GM18907 (cell line): ENCODE data around the gene ZNF141.
A peak's percentile ranks its signal among the peaks of the same experiment; 100 is the strongest.
"Not testable (repeated sequence)": the region's sequence is repeated elsewhere in the genome, so short reads cannot be mapped to it uniquely, and the experiment has no call there.

Experiments used
- ATAC-seq: cut with Tn5 transposase; IDR thresholded peaks from one replicate; pipeline ENCODE4 v1.9.1; 2021; ENCODE audit warnings: mild to moderate bottlenecking, moderate library complexity; ENCODE audit not compliant: unreplicated experiment

Gene ZNF141

GRCh38 chr4:337143-337931, at the start of gene ZNF141:
Gene ZNF141 (plus strand): TSS chr4:337814. CDS start chr4:337984, 170 bp downstream.
- peak; percentile 97 for ATAC-seq

DNA sequence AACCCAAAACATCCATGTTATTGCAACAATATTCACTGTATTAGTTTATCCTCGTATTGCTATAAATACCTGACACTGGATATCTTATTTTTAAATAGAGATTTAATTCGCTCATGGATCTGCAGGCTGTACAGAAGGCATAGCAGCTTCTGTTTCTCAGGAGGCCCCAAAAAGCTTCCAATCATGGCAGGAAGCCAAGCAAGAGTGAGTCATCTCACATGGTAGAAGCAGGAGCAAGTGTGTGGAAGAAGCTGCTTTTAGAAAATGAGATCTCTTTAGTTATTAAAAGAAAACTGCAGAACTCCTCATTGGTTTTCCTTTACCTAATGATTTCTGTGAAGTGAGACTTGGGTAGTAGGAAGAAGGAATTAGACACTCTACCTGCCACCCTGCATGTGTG, 48.7 kb upstream of the ZNF141 start:
- no peak for ATAC-seq

GRCh38 chr4:294732-295131, 42.9 kb upstream of the ZNF141 start:
- no peak for ATAC-seq

DNA sequence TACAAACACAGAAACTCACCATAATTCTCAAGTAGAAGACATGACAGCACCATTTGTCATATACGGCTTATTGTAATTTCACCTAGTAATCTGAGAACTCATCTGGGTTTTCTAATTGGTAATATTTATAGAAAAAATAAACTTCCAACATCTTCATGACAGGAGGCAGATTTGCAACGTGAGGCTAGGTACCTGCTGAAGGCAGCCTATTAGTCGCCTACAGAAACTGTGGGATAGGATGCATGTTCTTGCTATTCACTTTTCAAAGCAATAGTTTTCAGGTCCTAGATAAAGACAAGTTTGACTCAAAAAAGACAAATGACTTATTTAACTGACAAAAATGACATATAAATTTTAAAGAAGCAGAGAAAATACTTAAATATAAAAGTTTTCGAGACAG, 35.2 kb upstream of the ZNF141 start:
- no peak for ATAC-seq

- ATAC-seq, result not testable (repeated sequence)
These were observed 33.1 kb upstream of the ZNF141 start for GRCh38 chr4:304516-304915.

- no peak for ATAC-seq
These were observed 32.5 kb upstream of the ZNF141 start, which contains the start of gene ZNF732 for GRCh38 chr4:304969-305680. Gene ZNF732 (minus strand): TSS chr4:305474. CDS start chr4:305310, 164 bp downstream.

DNA sequence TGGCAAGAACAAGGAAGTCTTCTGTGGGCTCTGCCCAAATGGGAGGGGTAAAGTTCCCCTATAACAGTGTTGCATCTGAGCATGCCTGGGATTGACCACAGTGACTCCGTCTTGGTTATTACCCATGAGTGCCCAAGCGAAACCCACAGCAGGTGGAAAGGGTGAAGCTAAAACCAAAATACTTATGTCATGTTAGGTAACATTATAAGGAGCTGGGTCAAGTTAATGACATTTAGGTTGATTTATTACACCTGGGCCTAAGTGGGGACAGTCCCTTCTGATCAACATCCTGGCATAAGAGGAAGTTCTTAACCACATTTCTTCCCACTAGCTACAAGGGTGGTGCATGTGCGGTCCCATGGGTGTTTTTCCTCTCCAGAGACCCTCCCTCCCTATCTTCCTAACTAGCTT, 31.1 kb upstream of the ZNF141 start:
- ATAC-seq, result peak; percentile 82

GRCh38 chr4:309807-310206, 27.8 kb upstream of the ZNF141 start:
- ATAC-seq, result no peak

DNA sequence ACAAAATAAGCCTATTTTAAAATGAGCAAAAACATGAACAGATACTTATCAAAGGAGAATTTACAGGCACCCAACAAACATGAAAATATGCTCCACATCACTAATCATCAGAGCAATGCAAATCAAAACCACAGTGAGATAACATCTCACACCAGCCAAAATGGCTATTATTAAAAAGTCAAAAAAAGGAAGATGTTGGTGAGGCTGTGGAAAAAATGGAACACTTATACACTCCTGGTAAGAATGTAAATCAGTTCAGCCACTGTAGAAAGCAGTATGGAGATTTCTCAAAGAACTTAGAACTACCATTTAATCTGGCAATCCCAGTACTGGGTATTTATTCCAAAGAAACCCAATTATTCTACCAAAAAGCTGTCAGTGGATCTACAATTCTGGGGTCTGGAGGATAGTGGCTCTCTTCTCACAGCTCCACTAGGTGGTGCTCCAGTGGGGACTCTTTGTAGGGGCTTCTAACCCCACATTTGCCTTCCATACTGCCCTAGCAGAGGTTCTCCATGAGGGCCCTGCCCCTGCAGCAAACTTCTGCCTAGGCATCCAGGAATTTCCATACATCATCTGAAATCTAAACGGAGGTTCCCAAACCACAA, 23.2 kb upstream of the ZNF141 start:
- ATAC-seq, result no peak

DNA sequence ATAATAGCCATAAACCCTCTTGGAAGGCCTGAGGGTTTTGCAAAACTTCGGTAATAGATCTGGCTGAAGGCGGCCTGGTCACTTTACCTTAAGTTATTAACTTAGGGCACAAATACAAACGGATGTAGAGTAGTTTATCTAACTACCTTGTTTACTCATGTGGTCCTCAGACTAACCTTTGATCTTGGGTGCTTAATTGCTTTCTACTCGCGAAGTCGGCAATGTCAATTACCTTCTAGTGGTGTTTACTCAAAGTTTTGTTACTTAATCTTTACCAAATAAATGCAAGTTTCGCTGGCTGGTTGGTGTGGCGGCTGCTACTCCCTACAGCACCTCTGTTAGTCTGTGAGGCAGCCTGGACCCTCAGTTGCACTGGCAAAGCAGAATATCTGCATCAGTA, 8.9 kb upstream of the ZNF141 start:
- ATAC-seq, result no peak

DNA sequence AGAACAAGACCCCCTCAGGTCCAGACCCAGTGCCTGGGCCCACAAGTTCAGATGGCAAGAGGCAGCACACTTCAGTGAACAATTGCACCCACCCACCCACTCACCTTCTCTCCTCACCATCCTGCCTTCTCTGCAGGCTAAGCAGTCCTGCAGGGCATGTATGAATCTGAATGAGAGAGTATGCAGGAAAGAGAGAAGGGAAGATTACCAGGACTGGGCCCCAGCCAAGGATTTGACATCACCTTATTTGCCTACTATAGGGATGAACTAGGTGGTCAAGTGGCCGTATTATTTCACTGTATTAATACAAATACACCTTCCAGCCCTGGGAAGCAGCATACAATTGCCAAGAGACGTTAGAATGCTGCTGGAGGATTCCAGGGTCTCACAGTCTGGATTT, 2.1 kb upstream of the ZNF141 start:
- ATAC-seq, result no peak

DNA sequence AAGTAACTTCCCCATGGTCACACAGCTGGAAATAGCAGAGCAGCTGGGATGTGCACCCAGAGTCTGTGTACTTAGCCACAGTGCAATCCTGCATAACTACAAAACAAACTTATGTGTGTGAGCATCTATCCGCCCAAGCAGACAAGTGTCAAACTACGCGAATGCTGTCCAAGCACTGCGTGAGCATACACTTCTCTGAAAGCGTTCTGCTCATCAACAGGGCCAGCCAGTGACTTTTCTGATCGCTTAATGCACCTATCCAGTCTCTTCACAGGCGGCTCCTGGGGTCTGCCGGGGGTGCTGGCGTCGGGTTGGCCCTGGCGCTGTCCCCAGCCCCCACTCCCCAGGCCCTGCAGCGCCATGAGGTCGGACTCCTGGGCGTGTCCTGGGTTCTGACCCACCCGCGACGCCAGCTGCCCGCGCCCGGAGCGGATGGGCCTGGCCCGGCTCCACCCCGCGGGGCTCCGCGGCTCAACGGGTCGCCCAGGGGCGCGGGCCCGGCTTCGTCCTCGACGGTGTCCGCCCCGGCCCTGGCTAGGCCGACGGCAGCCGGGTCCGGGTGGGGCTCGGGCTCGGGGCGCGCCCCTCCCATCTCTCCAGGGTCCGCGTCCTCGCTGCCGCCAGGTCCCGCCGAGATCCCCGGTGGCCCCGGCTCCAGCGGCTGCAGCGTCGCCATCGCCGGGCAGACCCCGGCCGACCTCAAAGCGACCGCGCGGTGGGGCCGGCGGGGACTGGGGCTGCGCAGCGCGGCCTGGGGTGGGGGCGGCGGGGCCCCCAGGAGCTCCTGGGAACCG, 1.3 kb upstream of the ZNF141 start:
- no peak for ATAC-seq

- no peak for ATAC-seq
These were observed 796 bp upstream of the ZNF141 start for GRCh38 chr4:336893-337142.

DNA sequence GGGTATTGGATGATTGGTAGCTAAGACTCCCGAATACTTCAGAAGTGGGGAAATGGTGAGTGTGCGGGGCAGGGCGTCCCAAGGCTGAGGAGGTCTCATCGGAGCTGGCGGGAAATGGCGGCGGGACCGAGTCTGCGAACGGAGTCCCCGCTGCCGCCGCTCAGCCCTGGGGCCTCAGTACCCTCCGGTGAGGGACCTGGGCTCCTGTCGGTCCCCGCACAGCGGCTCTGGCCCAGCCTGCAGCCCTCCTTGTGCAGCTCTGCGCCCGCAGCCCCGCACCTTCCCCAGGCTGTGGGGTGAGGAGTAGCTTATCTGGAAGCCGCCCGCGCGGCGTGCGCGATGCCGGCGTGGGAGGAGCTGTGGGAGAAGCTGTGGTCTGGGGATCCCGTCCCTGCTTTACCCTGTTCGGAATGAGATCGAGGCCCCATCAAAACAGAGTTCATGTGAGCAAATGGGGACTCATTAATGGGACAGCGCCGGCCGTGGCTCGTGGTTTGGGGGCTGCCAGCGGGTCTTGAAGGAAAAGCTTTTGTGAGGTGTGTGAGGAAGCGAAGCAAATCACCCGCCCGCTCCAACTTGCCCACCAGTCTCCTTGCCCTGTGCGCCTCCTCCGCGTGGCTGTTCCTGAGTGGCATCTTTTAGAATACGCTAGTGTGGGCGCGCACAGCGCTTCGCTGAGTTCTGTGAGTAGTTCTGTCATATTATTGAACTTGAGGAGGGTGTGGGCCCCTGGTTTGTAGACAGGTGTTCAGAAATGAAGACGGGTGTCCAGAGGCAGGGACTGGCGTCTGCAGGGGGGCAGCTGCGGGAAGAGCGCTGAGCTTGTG, 531 bp downstream of the ZNF141 start:
- ATAC-seq, result peak; percentile 44

DNA sequence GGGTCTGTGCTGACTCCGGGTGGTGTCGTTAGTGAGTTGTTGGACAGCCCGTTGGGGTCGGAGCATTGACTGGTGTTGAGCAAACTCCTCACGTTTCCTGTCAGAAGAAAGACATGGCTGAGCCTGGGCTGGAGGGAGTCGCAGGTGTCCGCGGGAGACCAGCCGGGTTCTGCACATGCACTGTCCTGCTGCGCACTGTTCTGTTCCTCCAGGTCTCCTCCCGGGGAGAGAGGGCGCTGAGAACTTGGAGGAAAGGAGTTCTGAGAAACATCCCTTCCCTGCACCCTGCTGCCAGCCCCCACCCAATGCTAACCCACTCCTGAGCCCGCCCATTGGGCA, 1.1 kb downstream of the ZNF141 start:
- ATAC-seq, result no peak

- no peak for ATAC-seq
These were observed 2.4 kb downstream of the ZNF141 start for GRCh38 chr4:340011-340410.

DNA sequence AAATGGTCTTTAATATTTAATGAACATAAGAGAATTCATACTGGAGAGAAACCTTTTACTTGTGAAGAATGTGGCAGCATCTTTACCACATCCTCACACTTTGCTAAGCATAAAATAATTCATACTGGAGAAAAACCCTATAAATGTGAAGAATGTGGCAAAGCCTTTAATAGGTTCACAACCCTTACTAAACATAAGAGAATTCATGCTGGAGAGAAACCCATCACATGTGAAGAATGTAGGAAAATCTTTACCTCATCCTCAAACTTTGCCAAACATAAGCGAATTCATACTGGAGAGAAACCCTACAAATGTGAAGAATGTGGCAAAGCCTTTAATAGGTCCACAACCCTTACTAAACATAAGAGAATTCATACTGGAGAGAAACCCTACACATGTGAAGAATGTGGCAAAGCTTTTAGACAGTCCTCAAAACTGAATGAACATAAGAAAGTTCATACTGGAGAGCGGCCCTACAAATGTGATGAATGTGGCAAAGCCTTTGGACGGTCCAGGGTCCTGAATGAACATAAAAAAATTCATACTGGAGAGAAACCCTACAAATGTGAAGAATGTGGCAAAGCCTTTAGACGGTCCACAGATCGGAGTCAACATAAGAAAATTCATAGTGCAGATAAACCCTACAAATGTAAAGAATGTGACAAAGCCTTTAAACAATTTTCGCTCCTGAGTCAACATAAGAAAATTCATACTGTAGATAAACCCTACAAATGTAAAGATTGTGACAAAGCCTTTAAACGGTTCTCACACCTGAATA, 35.6 kb downstream of the ZNF141 start:
- ATAC-seq, result no peak

DNA sequence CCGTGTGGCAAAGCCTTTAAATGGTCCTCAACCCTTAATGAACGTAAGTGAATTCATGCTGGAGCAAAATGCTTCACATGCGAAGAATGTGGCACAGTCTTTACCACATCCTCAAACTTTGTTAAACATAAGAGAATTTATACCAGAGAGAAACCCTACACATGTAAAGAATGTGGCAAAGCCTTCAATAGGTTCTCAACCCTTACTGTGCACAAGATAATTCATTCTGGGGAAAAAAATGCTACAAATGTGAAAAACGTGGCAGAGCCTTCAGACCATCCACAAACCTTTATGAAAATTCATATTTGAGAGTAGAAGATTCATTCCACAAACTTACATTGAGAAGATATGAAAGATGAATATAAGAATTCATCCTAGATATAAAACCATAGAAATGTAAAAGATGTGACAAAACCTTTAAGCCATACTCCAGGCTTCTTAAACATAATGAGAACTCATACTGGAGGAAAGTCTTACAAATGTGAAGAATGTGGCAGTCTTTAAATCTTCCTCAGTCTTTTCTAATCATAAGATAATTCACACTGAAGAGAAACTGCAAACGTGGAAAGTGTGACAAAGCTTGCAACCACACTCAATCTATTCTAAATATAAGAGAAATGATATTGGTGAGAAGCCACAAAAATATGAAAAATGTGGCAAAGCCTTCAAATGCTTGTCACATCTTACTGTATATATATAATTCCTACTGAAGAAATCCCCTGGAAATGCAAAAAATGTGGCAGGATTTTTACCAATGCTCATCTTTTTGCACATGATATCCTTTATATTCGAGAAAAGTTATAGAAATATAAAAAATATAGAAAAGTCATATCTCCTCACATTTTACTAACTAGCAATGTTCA, 36.9 kb downstream of the ZNF141 start:
- no peak for ATAC-seq
